CD4-positive, alpha-beta T cell (primary cell): ENCODE measurements around the gene KITLG. TPM values are rescaled to one million over a fixed set of nuclear protein-coding genes. Genes with fewer than 3 reads are reported as not detected.

Experiments
- ATAC-seq: fragments of 200-7000 bp; cut with Tn5 transposase; one replicate; pipeline ENCODE4 v1.10.0; 2022; ENCODE audit warnings: mild to moderate bottlenecking; ENCODE audit not compliant: poor library complexity
- CTCF ChIA-PET: fragments of 350-600 bp; sonication (Branson Sonifier 250); formaldehyde crosslinking; loops from one replicate; lab custom pipeline; 2021; ENCODE audit warnings: antibody characterized with exemption, inconsistent platforms; lab: Charles Lee
- POLR2A ChIA-PET: fragments of 350-600 bp; sonication (Branson Sonifier 250); formaldehyde crosslinking; loops from one replicate; lab custom pipeline; 2021; ENCODE audit warnings: antibody characterized with exemption, inconsistent platforms; lab: Charles Lee
- DNase-seq, 14 experiments: peaks; one replicate each; pipeline ENCODE4 v3.0.0-alpha.2; 2013 to 2020; ENCODE audit warnings: mixed read lengths in 2 of 14
- H3K27ac ChIP-seq, 2 donors: one replicate each; pipeline versions ENCODE4 v1.5.1 to v1.7.0; 2013; ENCODE audit warnings: low read length in 2 of 2, low read depth in 1 of 2, mild to moderate bottlenecking in 1 of 2
- H3K27me3 ChIP-seq, 2 experiments: 1 replicate in 1 of 2; 2 replicates in 1 of 2; pipeline versions ENCODE4 v1.6.1 to v1.7.0; 2013; ENCODE audit warnings: low read length in 2 of 2, control low read depth in 1 of 2, mild to moderate bottlenecking in 1 of 2, moderate library complexity in 1 of 2; ENCODE audit not compliant: insufficient read depth in 2 of 2, control insufficient read depth in 1 of 2
- H3K36me3 ChIP-seq: one replicate; pipeline ENCODE4 v1.6.1; 2013; ENCODE audit warnings: low read length, control low read depth; ENCODE audit not compliant: insufficient read depth
- H3K4me1 ChIP-seq: one replicate; pipeline ENCODE4 v1.6.1; 2013; ENCODE audit warnings: low read length, control low read depth; ENCODE audit not compliant: insufficient read depth
- H3K4me3 ChIP-seq: one replicate; pipeline ENCODE4 v1.5.1; 2013; ENCODE audit warnings: mild to moderate bottlenecking, low read length, moderate library complexity
- H3K9me3 ChIP-seq, 2 experiments: 1 replicate in 1 of 2; 2 replicates in 1 of 2; pipeline versions ENCODE4 v1.6.1 to v1.7.0; 2013; ENCODE audit warnings: low read length in 2 of 2, mild to moderate bottlenecking in 2 of 2, control low read depth in 1 of 2, moderate library complexity in 1 of 2; ENCODE audit not compliant: control insufficient read depth in 1 of 2, insufficient read depth in 1 of 2
- H3K27ac Mint-ChIP-seq: one replicate; pipeline ENCODE4 v1.8.0; 2020; ENCODE audit warnings: mixed read lengths
- H3K27me3 Mint-ChIP-seq: one replicate; pipeline ENCODE4 v1.8.0; 2021; ENCODE audit warnings: mixed read lengths
- H3K36me3 Mint-ChIP-seq: one replicate; pipeline ENCODE4 v1.8.0; 2021; ENCODE audit warnings: low read depth, mixed read lengths
- H3K4me1 Mint-ChIP-seq: one replicate; pipeline ENCODE4 v1.8.0; 2021; ENCODE audit warnings: low read depth, mixed read lengths
- H3K4me3 Mint-ChIP-seq: one replicate; pipeline ENCODE4 v1.8.0; 2020; ENCODE audit warnings: mild to moderate bottlenecking, mixed read lengths
- H3K9me3 Mint-ChIP-seq: one replicate; pipeline ENCODE4 v1.8.0; 2020; ENCODE audit warnings: mixed read lengths
- CTCF ChIP-seq: fragments of 200-600 bp; IDR thresholded peaks from one replicate; pipeline ENCODE4 v1.8.0; 2022; ENCODE audit warnings: antibody characterized with exemption, mild to moderate bottlenecking
- intact Hi-C, 2 experiments: fragments of 100-400 bp; cut with DNase I in 1 of 2; cut with micrococcal nuclease in 1 of 2; formaldehyde crosslinking; loops; one replicate each; pipeline versions ENCODE4 v1.15.1 to v1.9.0; 2023 to 2025; cut with DNase I, micrococcal nuclease
- total RNA-seq, 174 experiments: library from RNA in 2 of 174; stranded (reverse) in 2 of 174; gene quantifications; one replicate each; pipeline ENCODE4 v1.2.3 and lab custom pipeline; 2021 to 2026

The KITLG gene
- total RNA-seq, 2 experiments from 2014 or later = not detected

- Mint-ChIP-seq H3K4me1 (no peaks in the 10 kb centered on the region), H3K27me3 (no peaks in the 10 kb centered on the region), H3K27ac (no peak overlapping the region), H3K4me3 (no peak overlapping the region), H3K9me3 (peaks cover 4% of the 10 kb centered on the region), H3K36me3 (no peaks in the 10 kb centered on the region)
- POLR2A ChIA-PET = no interaction called here
- ATAC-seq (no peak), DNase-seq (no peak)
- Histone ChIP-seq H3K4me3 (no peak overlapping the region), H3K27ac (no peak overlapping the region), H3K9me3 (no peaks in the 10 kb centered on the region), H3K4me1 (no peaks in the 10 kb centered on the region), H3K27me3 (no peaks in the 10 kb centered on the region), H3K36me3 (no peaks in the 10 kb centered on the region)
- intact Hi-C loops = no loop called here
- CTCF ChIA-PET = no interaction called here
- no peak for TF ChIP-seq CTCF
Observed at GRCh38 chr12:88458327-88458726, 121.9 kb downstream of the KITLG start.

GRCh38 chr12:88453323-88453722 lies 126.9 kb downstream of the KITLG start:
- H3K4me1 Mint-ChIP-seq = no peaks in the 10 kb centered on the region
- ATAC-seq (no peak), DNase-seq (no peak)
- intact Hi-C loops = no loop called here
- no peaks in the 10 kb centered on the region for H3K4me1 ChIP-seq
- H3K27me3 Mint-ChIP-seq = no peaks in the 10 kb centered on the region
- H3K27ac ChIP-seq = no peak overlapping the region
- no peaks in the 10 kb centered on the region for H3K9me3 ChIP-seq
- no peak overlapping the region for H3K4me3 ChIP-seq
- no peaks in the 10 kb centered on the region for H3K9me3 Mint-ChIP-seq
- no peak overlapping the region for H3K4me3 Mint-ChIP-seq
- CTCF ChIA-PET = no interaction called here
- H3K27me3 ChIP-seq = no peaks in the 10 kb centered on the region
- no peak overlapping the region for H3K27ac Mint-ChIP-seq
- TF ChIP-seq CTCF = no peak
- no peaks in the 10 kb centered on the region for H3K36me3 Mint-ChIP-seq
- H3K36me3 ChIP-seq = no peaks in the 10 kb centered on the region
- POLR2A ChIA-PET = no interaction called here

GRCh38 chr12:88451205-88451604 lies 129.1 kb downstream of the KITLG start:
- ATAC-seq = no peak
- Mint-ChIP-seq H3K9me3 (no peaks in the 10 kb centered on the region), H3K27ac (no peak overlapping the region), H3K27me3 (no peaks in the 10 kb centered on the region), H3K4me3 (no peak overlapping the region), H3K36me3 (no peaks in the 10 kb centered on the region), H3K4me1 (no peaks in the 10 kb centered on the region)
- intact Hi-C loops = no loop called here
- no peak for DNase-seq
- Histone ChIP-seq H3K27ac (no peak overlapping the region), H3K4me3 (no peak overlapping the region), H3K4me1 (no peaks in the 10 kb centered on the region), H3K36me3 (no peaks in the 10 kb centered on the region), H3K27me3 (no peaks in the 10 kb centered on the region), H3K9me3 (no peaks in the 10 kb centered on the region)
- ChIA-PET POLR2A (no interaction called here), CTCF (no interaction called here)
- TF ChIP-seq CTCF = no peak
